H1 (cell line): ENCODE results near the gene TTC33. TPM values are rescaled to one million over a fixed set of nuclear protein-coding genes. Genes with fewer than 3 reads are reported as not detected.

Experiments used
- CTCF ChIA-PET: fragments of 300-600 bp; sonication (Branson Sonifier 250); formaldehyde crosslinking; loops from one replicate; lab custom pipeline; 2021; ENCODE audit not compliant: partially characterized antibody; lab: Charles Lee
- POLR2A ChIA-PET: fragments of 300-600 bp; sonication (Branson Sonifier 250); formaldehyde crosslinking; loops from one replicate; lab custom pipeline; 2021; ENCODE audit warnings: inconsistent platforms; ENCODE audit not compliant: partially characterized antibody; lab: Charles Lee
- DNase-seq, 2 experiments: peaks; one replicate each; pipeline versions ENCODE4 v3.0.0 to v3.0.0-alpha.2; 2010 to 2022; ENCODE audit warnings: low spot score in 2 of 2, low read depth in 1 of 2, mixed read lengths in 1 of 2
- FAIRE-seq: peaks from 2 replicates; lab custom pipeline; 2011; peaks lifted over from hg19 to GRCh38; lab: Jason Lieb, UNC
- H2AFZ ChIP-seq: 2 replicates; pipeline ENCODE4 v1.8.1; 2012; ENCODE audit warnings: low read length, inconsistent platforms
- H2AK5ac ChIP-seq: 2 replicates; pipeline ENCODE4 v1.6.1; 2013; ENCODE audit warnings: low read depth, low read length
- H2BK120ac ChIP-seq: replicated peaks from 2 replicates; pipeline ENCODE3; 2013; ENCODE audit warnings: low read depth, low read length, inconsistent platforms
- H2BK12ac ChIP-seq: 2 replicates; pipeline ENCODE4 v1.6.1; 2013; ENCODE audit warnings: low read depth, low read length
- H2BK15ac ChIP-seq: 2 replicates; pipeline ENCODE4 v1.6.1; 2013; ENCODE audit warnings: low read length
- H2BK20ac ChIP-seq: 2 replicates; pipeline ENCODE4 v1.6.1; 2013; ENCODE audit warnings: low read length
- H2BK5ac ChIP-seq: 2 replicates; pipeline ENCODE4 v1.6.1; 2013; ENCODE audit warnings: low read depth, low read length
- H3K14ac ChIP-seq: 2 replicates; pipeline ENCODE4 v1.6.1; 2013; ENCODE audit warnings: inconsistent platforms; ENCODE audit not compliant: insufficient read length
- H3K18ac ChIP-seq: 2 replicates; pipeline ENCODE4 v1.6.1; 2013; ENCODE audit warnings: low read length; ENCODE audit errors: extremely low read depth
- H3K23ac ChIP-seq: 2 replicates; pipeline ENCODE4 v1.6.1; 2013; ENCODE audit warnings: inconsistent platforms; ENCODE audit not compliant: insufficient read length
- H3K23me2 ChIP-seq: 2 replicates; pipeline ENCODE4 v1.6.1; 2013; ENCODE audit warnings: low read depth, low read length
- H3K27ac ChIP-seq: 2 replicates; pipeline ENCODE4 v1.6.1; 2011; ENCODE audit warnings: low read depth, low read length, inconsistent platforms
- H3K27me3 ChIP-seq, 4 experiments: replicated peaks in 1 of 4; 1 replicate in 1 of 4; 2 replicates in 3 of 4; pipeline versions ENCODE4 v1.6.1 to v1.8.1; 2011 to 2013; ENCODE audit warnings: low read length in 3 of 4, mild to moderate bottlenecking in 3 of 4, inconsistent platforms in 2 of 4, mixed read lengths in 2 of 4, moderate library complexity in 1 of 4; ENCODE audit not compliant: control insufficient read depth in 3 of 4, insufficient read depth in 3 of 4; ENCODE audit errors: extremely low read depth in 1 of 4
- H3K36me3 ChIP-seq, 4 experiments: 2 replicates each; pipeline versions ENCODE4 v1.6.1 to v1.8.1; 2011 to 2013; ENCODE audit warnings: mild to moderate bottlenecking in 4 of 4, low read length in 3 of 4, moderate library complexity in 2 of 4, control low read depth in 1 of 4, inconsistent platforms in 1 of 4; ENCODE audit not compliant: insufficient read depth in 4 of 4, control insufficient read depth in 2 of 4
- H3K4ac ChIP-seq: replicated peaks from 2 replicates; pipeline ENCODE3; 2013; ENCODE audit warnings: low read length, low read depth, mixed read lengths, inconsistent platforms; ENCODE audit not compliant: insufficient read length
- H3K4me1 ChIP-seq, 4 experiments: replicated peaks in 1 of 4; 1 replicate in 1 of 4; 2 replicates in 3 of 4; pipeline versions ENCODE4 v1.6.1 to v1.8.1; 2011 to 2013; ENCODE audit warnings: low read length in 3 of 4, inconsistent platforms in 2 of 4, mixed read lengths in 1 of 4; ENCODE audit not compliant: insufficient read depth in 4 of 4, control insufficient read depth in 3 of 4
- H3K4me2 ChIP-seq, 2 experiments: 2 replicates each; pipeline versions ENCODE4 v1.6.1 to v1.8.1; 2011 to 2013; ENCODE audit warnings: low read depth in 2 of 2, low read length in 2 of 2, control low read depth in 1 of 2, inconsistent platforms in 1 of 2, mild to moderate bottlenecking in 1 of 2; ENCODE audit not compliant: insufficient read depth in 1 of 2
- H3K4me3 ChIP-seq, 4 experiments: fragments of 200-600, 300-600 bp in 1 of 4; sonication (generic), shearing (Covaris generic), sonication (Bioruptor Twin) in 1 of 4; 2 replicates each; pipeline versions ENCODE4 v1.5.1 to v1.8.1; 2011 to 2016; ENCODE audit warnings: low read length in 4 of 4, low read depth in 3 of 4, control low read depth in 2 of 4, inconsistent platforms in 2 of 4, mild to moderate bottlenecking in 2 of 4, mixed read lengths in 1 of 4, moderate library complexity in 1 of 4; ENCODE audit not compliant: insufficient read depth in 2 of 4; ENCODE audit errors: extremely low read depth in 1 of 4
- H3K56ac ChIP-seq: replicated peaks from 2 replicates; pipeline ENCODE3; 2013; ENCODE audit warnings: low read depth, mild to moderate bottlenecking, mixed read lengths, low read length, inconsistent platforms; ENCODE audit not compliant: insufficient read length
- H3K79me1 ChIP-seq: 2 replicates; pipeline ENCODE4 v1.6.1; 2013; ENCODE audit warnings: low read depth, low read length, control low read depth
- H3K79me2 ChIP-seq, 2 experiments: 2 replicates each; pipeline versions ENCODE4 v1.6.1 to v1.8.1; 2012 to 2013; ENCODE audit warnings: low read length in 2 of 2, mild to moderate bottlenecking in 2 of 2, inconsistent platforms in 1 of 2; ENCODE audit not compliant: insufficient read depth in 2 of 2, control insufficient read depth in 1 of 2
- H3K9ac ChIP-seq, 4 experiments: replicated peaks in 1 of 4; 1 replicate in 1 of 4; 2 replicates in 3 of 4; pipeline versions ENCODE4 v1.6.1 to v1.8.1; 2011 to 2013; ENCODE audit warnings: low read depth in 3 of 4, low read length in 3 of 4, control low read depth in 2 of 4, mild to moderate bottlenecking in 2 of 4, moderate library complexity in 2 of 4, inconsistent platforms in 1 of 4; ENCODE audit errors: extremely low read depth in 1 of 4
- H3K9me3 ChIP-seq, 2 experiments: 2 replicates each; pipeline versions ENCODE4 v1.6.1 to v1.8.1; 2012 to 2013; ENCODE audit warnings: mild to moderate bottlenecking in 2 of 2, moderate library complexity in 2 of 2, control low read depth in 1 of 2, inconsistent platforms in 1 of 2, low read depth in 1 of 2, low read length in 1 of 2, mixed read lengths in 1 of 2; ENCODE audit not compliant: insufficient read depth in 2 of 2
- H4K20me1 ChIP-seq, 2 experiments: replicated peaks in 1 of 2; 2 replicates each; pipeline versions ENCODE3 to v1.8.1; 2011 to 2013; ENCODE audit warnings: inconsistent platforms in 2 of 2, low read length in 2 of 2, mild to moderate bottlenecking in 1 of 2; ENCODE audit not compliant: insufficient read depth in 2 of 2, control insufficient read depth in 1 of 2
- H4K5ac ChIP-seq: 2 replicates; pipeline ENCODE4 v1.6.1; 2013; ENCODE audit warnings: low read length, low read depth, mixed read lengths, inconsistent platforms; ENCODE audit not compliant: insufficient read length
- H4K8ac ChIP-seq: 2 replicates; pipeline ENCODE4 v1.8.0; 2013; ENCODE audit warnings: mild to moderate bottlenecking, moderate library complexity, low read length, inconsistent platforms; ENCODE audit not compliant: insufficient read depth; ENCODE audit errors: extremely low read depth
- H4K91ac ChIP-seq: replicated peaks from 2 replicates; pipeline ENCODE3; 2013; ENCODE audit warnings: low read length, mixed read lengths, inconsistent platforms; ENCODE audit not compliant: insufficient read length
- ATF2 ChIP-seq: IDR thresholded peaks from 2 replicates; pipeline ENCODE4 v1.6.1; 2012; ENCODE audit warnings: low read length, inconsistent platforms
- JUND ChIP-seq: IDR thresholded peaks from 2 replicates; pipeline ENCODE4 v1.6.1; 2011; ENCODE audit warnings: mild to moderate bottlenecking, improper control_type of control experiment, low read length
- KDM5A ChIP-seq: fragments of 200-600 bp; IDR thresholded peaks from 2 replicates; pipeline ENCODE4 v1.7.1; 2012; ENCODE audit warnings: mild to moderate bottlenecking, low read length, inconsistent platforms, mixed read lengths
- MAX ChIP-seq: IDR thresholded peaks from 2 replicates; pipeline ENCODE4 v1.6.1; 2012; ENCODE audit warnings: inconsistent platforms
- PHF8 ChIP-seq: fragments of 200-600 bp; sonication (generic); conservative IDR thresholded peaks from 2 replicates; pipeline ENCODE4 v1.7.1; 2012; ENCODE audit warnings: low read depth, mild to moderate bottlenecking, inconsistent platforms, low read length, moderate library complexity
- POLR2AphosphoS5 ChIP-seq: IDR thresholded peaks from 2 replicates; pipeline ENCODE4 v1.6.1; 2011; ENCODE audit warnings: low read depth, low read length
- RFX5 ChIP-seq: IDR thresholded peaks from 2 replicates; pipeline ENCODE4 v1.6.1; 2011; ENCODE audit warnings: low read depth, low read length, improper control_type of control experiment, borderline replicate concordance
- SAP30 ChIP-seq: fragments of 300-600 bp; sonication (generic); IDR thresholded peaks from 2 replicates; pipeline ENCODE4 v1.7.1; 2012; ENCODE audit warnings: low read length, moderate library complexity, mild to moderate bottlenecking, inconsistent platforms; ENCODE audit not compliant: insufficient read depth, insufficient replicate concordance
- SIX5 ChIP-seq: IDR thresholded peaks from 2 replicates; pipeline ENCODE4 v1.6.1; 2011; ENCODE audit warnings: mild to moderate bottlenecking, low read depth, low read length
- TAF1 ChIP-seq: IDR thresholded peaks from 2 replicates; pipeline ENCODE4 v1.6.1; 2011; ENCODE audit warnings: mild to moderate bottlenecking, low read depth, low read length
- USF2 ChIP-seq: IDR thresholded peaks from 2 replicates; pipeline ENCODE4 v1.6.1; 2011; ENCODE audit warnings: low read length, improper control_type of control experiment
- WGBS, 2 experiments: shearing (Covaris generic) in 1 of 2; methylation state at CpG; one replicate each; pipeline versions ENCODE4 v1.1.6 to v1.1.7; 2013 to 2015; ENCODE audit warnings: low lambda C conversion rate in 2 of 2, mixed read lengths in 2 of 2, inconsistent platforms in 1 of 2, low coverage in 1 of 2, missing lambda C conversion rate in 1 of 2; ENCODE audit not compliant: insufficient replicate concordance in 2 of 2, insufficient coverage in 1 of 2, insufficient read length in 1 of 2; ENCODE audit errors: extremely low coverage in 1 of 2, missing lambda C conversion rate in 1 of 2; 5-methylcytosine and 5-hydroxymethylcytosine counted together
- polyA plus RNA-seq, 7 experiments: library from polyadenylated mRNA; depleted of rRNA in 3 of 7; stranded (reverse) in 5 of 7; unstranded in 2 of 7; fragments of >200 nt in 5 of 7; fragments of 200-250 nt in 2 of 7; gene quantifications; 1 replicate in 5 of 7; 2 replicates in 1 of 7; 4 replicates in 1 of 7; pipeline versions ENCODE4 v1.2.1 to v1.2.3, GENCODE V29; 2011 to 2013; ENCODE audit warnings: missing spikeins in 2 of 7, mixed read lengths in 2 of 7
- total RNA-seq: library from RNA; stranded (reverse); fragmentation: NEBNext Ultra II Directional; extraction: Animal tissue kit (Norgen Biotek cat#: 25700); gene quantifications from 2 replicates; pipeline ENCODE4 v1.2.1, GENCODE V29; 2021

TTC33 gene
- total and polyA plus RNA-seq, 2 of the 8 experiments (the other 6 are each of a cell fraction or from before 2014, with no cell fraction given) = 1.2 to 12.6 TPM

GRCh38 chr5:40502736-40503135 is 253.0 kb downstream of the TTC33 start:
- Histone ChIP-seq H2AFZ (no peak overlapping the region), H3K4me1 (no peaks in the 10 kb centered on the region), H3K9ac (no peak overlapping the region), H2BK20ac (no peak overlapping the region), H3K14ac (no peak overlapping the region), H3K4me3 (no peak overlapping the region), H4K20me1 (no peaks in the 10 kb centered on the region), H2AK5ac (no peak overlapping the region), H2BK12ac (no peak overlapping the region), H3K36me3 (no peaks in the 10 kb centered on the region), H3K27ac (no peak overlapping the region), H4K5ac (no peak overlapping the region), H3K79me2 (no peaks in the 10 kb centered on the region), H3K4me2 (no peak overlapping the region), H4K91ac (no peak overlapping the region), H2BK5ac (no peak overlapping the region), H3K79me1 (no peaks in the 10 kb centered on the region), H4K8ac (no peak overlapping the region), H3K9me3 (no peaks in the 10 kb centered on the region), H3K56ac (no peak overlapping the region), H2BK120ac (no peak overlapping the region), H3K23ac (no peak overlapping the region), H3K4ac (no peak overlapping the region), H3K23me2 (no peaks in the 10 kb centered on the region), H3K27me3 (no peaks in the 10 kb centered on the region), H3K18ac (no peak overlapping the region), H2BK15ac (no peak overlapping the region)
- FAIRE-seq (no peak), DNase-seq (no peak)
- ChIA-PET POLR2A (no interaction called here), CTCF (no interaction called here)
- 94% methylated on average over 3 of the region's 3 CpGs; no CpG with 5 or more reads in 1 of the 2 experiments for WGBS, 2 experiments
- TF ChIP-seq PHF8 = no peak
- TF ChIP-seq ATF2 = no peak
- TF ChIP-seq KDM5A = no peak
- no peak for TF ChIP-seq TAF1
- TF ChIP-seq SAP30 = no peak
- TF ChIP-seq MAX = no peak
- TF ChIP-seq POLR2AphosphoS5 = no peak
- no peak for TF ChIP-seq USF2
- no peak for TF ChIP-seq RFX5
- TF ChIP-seq SIX5 = no peak
- TF ChIP-seq JUND = no peak
